Stomach (tissue), 4 donors: ENCODE measurements around the gene CDKN2B-AS1.

Experiments
- EP300 ChIP-seq: sonication (generic); formaldehyde crosslinking; IDR thresholded peaks from one replicate; pipeline ENCODE4 v1.6.1; 2017; ENCODE audit warnings: antibody characterized with exemption
- TF ChIP-seq, protein P1 (sequence below), 7 experiments: fragments of 450-650 bp in 4 of 7; fragments of 200-600 bp in 3 of 7; sonication (generic) in 3 of 7; IDR thresholded peaks; one replicate each; pipeline ENCODE4 v1.5.1; 2016 to 2019; ENCODE audit warnings: antibody characterized with exemption in 7 of 7, control low read depth in 2 of 7, mild to moderate bottlenecking in 1 of 7

DNA sequence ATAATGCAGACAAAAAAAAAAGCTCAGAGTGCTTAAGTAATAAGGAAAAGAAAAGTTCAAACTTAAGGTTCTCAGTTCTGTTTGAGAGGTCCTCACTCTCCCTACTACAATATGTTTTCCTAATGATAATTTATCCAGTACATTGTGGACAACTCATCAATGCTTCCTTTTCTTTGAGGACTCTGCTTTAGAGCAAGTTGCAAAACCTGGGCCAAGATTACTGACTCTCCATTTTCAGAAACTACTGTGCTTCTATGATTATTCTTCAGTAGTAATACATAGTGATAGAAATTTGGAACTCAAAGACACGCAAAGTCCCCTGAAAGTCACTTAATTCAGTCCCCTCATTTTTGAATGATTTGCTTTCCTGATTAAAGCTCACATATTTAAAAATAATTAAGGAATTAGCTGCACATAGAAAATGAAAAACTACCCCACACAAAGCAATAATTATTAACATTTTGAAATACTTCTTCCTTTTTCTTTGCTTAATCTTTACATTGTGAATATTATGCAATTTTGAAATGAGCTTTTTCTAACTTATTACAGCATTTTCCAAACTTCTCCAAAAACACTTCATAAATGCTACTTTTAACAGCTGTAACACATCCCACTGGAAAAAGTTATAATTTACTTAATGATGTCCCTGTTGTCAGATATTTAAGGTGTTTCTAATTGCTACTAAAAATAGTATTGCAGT is 11.6 kb upstream of the CDKN2B-AS1 start:
- TF ChIP-seq, protein P1, sequence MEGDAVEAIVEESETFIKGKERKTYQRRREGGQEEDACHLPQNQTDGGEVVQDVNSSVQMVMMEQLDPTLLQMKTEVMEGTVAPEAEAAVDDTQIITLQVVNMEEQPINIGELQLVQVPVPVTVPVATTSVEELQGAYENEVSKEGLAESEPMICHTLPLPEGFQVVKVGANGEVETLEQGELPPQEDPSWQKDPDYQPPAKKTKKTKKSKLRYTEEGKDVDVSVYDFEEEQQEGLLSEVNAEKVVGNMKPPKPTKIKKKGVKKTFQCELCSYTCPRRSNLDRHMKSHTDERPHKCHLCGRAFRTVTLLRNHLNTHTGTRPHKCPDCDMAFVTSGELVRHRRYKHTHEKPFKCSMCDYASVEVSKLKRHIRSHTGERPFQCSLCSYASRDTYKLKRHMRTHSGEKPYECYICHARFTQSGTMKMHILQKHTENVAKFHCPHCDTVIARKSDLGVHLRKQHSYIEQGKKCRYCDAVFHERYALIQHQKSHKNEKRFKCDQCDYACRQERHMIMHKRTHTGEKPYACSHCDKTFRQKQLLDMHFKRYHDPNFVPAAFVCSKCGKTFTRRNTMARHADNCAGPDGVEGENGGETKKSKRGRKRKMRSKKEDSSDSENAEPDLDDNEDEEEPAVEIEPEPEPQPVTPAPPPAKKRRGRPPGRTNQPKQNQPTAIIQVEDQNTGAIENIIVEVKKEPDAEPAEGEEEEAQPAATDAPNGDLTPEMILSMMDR (IDR thresholded peaks at IDR 0.05), result no peak
- no peak for TF ChIP-seq EP300
